Ishikawa (cell line): ENCODE measurements around the gene MRPL37.

Source experiments
- CEBPB ChIP-seq: IDR thresholded peaks from 2 replicates; pipeline ENCODE4 v1.6.1; 2012
- CREB1 ChIP-seq: IDR thresholded peaks from 2 replicates; pipeline ENCODE4 v1.6.1; 2012; ENCODE audit warnings: low read depth
- EGR1 ChIP-seq: IDR thresholded peaks from 2 replicates; pipeline ENCODE4 v1.6.1; 2012
- EP300 ChIP-seq: IDR thresholded peaks from 2 replicates; pipeline ENCODE4 v1.6.1; 2012; ENCODE audit warnings: borderline replicate concordance
- FOXM1 ChIP-seq: IDR thresholded peaks from 2 replicates; pipeline ENCODE4 v1.6.1; 2012; ENCODE audit warnings: low read depth, borderline replicate concordance
- NFIC ChIP-seq: IDR thresholded peaks from 2 replicates; pipeline ENCODE4 v1.6.1; 2012
- RAD21 ChIP-seq: IDR thresholded peaks from 2 replicates; pipeline ENCODE4 v1.6.1; 2012; ENCODE audit warnings: low read depth
- REST ChIP-seq: IDR thresholded peaks from 2 replicates; pipeline ENCODE4 v1.6.1; 2012; ENCODE audit warnings: low read depth, mild to moderate bottlenecking
- TAF1 ChIP-seq: IDR thresholded peaks from 2 replicates; pipeline ENCODE4 v1.6.1; 2012; ENCODE audit warnings: low read depth, mild to moderate bottlenecking
- TCF12 ChIP-seq: IDR thresholded peaks from 2 replicates; pipeline ENCODE4 v1.6.1; 2012; ENCODE audit warnings: low read depth
- TEAD4 ChIP-seq: IDR thresholded peaks from 2 replicates; pipeline ENCODE4 v1.6.1; 2012
- YY1 ChIP-seq: IDR thresholded peaks from 2 replicates; pipeline ENCODE4 v1.6.1; 2012; ENCODE audit warnings: low read depth
- ZBTB7A ChIP-seq: IDR thresholded peaks from 2 replicates; pipeline ENCODE4 v1.6.1; 2012; ENCODE audit warnings: low read depth
- TF ChIP-seq, protein P1 (sequence below): IDR thresholded peaks from 2 replicates; pipeline ENCODE4 v1.6.1; 2012
- TF ChIP-seq, protein P2 (sequence below): IDR thresholded peaks from 2 replicates; pipeline ENCODE4 v1.6.1; 2012

The MRPL37 gene

GRCh38 chr1:54158071-54158470 is 41.9 kb upstream of the MRPL37 start:
- TF ChIP-seq REST, result no peak
- TF ChIP-seq TCF12, result peak; percentile 61; the same call in 1 of the 2 replicates
- peak; percentile 87 for TF ChIP-seq NFIC
- TF ChIP-seq, protein P1, sequence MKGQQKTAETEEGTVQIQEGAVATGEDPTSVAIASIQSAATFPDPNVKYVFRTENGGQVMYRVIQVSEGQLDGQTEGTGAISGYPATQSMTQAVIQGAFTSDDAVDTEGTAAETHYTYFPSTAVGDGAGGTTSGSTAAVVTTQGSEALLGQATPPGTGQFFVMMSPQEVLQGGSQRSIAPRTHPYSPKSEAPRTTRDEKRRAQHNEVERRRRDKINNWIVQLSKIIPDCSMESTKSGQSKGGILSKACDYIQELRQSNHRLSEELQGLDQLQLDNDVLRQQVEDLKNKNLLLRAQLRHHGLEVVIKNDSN, result no peak
- peak; percentile 74 for TF ChIP-seq YY1
- no peak for TF ChIP-seq TAF1
- TF ChIP-seq RAD21, result no peak
- no peak for TF ChIP-seq CEBPB
- TF ChIP-seq EP300, result peak; percentile 63; the same call in 1 of the 2 replicates
- TF ChIP-seq ZBTB7A, result peak; percentile 64; the same call in 1 of the 2 replicates
- TF ChIP-seq FOXM1, result no peak
- TF ChIP-seq, protein P2, sequence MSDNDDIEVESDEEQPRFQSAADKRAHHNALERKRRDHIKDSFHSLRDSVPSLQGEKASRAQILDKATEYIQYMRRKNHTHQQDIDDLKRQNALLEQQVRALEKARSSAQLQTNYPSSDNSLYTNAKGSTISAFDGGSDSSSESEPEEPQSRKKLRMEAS, result no peak; the same call in 1 of the 2 replicates
- TF ChIP-seq CREB1, result no peak
- TF ChIP-seq EGR1, result no peak
- 0 out of 2 replicates have a peak, but pooled peaks have one; percentile 24 for TF ChIP-seq TEAD4

GRCh38 chr1:54159733-54160316 is 40.1 kb upstream of the MRPL37 start:
- TF ChIP-seq ZBTB7A, result no peak
- no peak for TF ChIP-seq YY1
- TF ChIP-seq CREB1, result no peak
- no peak for TF ChIP-seq EP300
- TF ChIP-seq TCF12, result no peak
- no peak for TF ChIP-seq RAD21
- TF ChIP-seq TEAD4, result no peak
- TF ChIP-seq FOXM1, result no peak
- no peak for TF ChIP-seq TAF1
- TF ChIP-seq, protein P2, result no peak
- TF ChIP-seq CEBPB, result no peak
- TF ChIP-seq, protein P1, result no peak
- no peak for TF ChIP-seq NFIC
- TF ChIP-seq EGR1, result no peak
- TF ChIP-seq REST, result no peak

DNA sequence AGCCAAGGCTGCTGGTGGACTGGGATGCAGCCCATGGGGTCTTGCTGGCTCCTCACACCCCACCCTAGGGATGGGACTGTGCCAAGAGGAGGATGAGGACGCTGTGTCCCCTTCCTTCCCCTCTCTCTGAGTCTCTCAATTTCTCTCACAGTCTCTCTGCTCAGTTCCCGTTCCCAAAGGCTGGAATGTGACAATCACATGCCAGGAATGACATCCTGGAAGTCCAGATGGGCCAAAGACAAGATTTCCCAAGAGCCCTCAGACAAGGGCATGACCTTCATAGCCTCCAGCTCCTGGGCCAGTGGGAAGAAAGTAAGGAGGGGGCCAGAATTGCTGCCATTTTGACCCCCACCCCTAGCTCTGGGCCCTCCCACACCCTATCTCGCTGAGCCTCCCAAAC is 39.6 kb upstream of the MRPL37 start:
- no peak for TF ChIP-seq TCF12
- 0 out of 2 replicates have a peak, but pooled peaks have one; percentile 18 for TF ChIP-seq TEAD4

DNA sequence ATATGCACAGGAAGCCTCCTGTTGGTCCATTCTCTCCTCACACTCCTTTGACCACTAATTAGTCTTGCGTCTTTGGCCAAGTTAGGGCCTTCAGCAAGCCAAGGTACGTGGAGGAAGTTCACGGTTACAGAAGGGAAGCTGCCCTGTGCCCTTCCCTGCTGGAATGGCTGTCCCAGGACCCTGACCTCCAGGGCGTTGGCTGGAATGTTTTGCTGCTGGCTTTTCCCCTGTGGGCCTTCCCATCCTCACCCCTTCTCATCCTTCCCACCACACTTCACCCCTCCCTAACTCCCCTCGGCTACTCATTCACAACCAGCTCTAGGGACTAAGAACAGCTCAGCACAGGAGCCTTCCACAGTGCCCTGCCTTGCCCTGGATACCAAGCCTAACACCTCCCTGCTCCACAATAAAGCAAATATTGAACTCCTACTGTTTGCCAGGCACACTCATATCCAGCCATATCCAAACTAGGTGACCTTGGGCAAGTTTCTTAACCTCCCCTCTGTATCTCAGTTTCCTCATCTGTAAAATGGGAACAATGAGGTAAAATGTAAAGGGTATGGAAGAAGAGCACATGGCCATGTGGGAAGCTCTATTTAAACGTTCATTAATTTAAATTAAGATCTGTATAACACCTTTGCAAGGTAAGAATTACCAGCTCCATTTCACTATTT is 38.3 kb upstream of the MRPL37 start:
- TF ChIP-seq, protein P2, result no peak
- TF ChIP-seq YY1 (no peak), CREB1 (no peak), NFIC (no peak)

DNA sequence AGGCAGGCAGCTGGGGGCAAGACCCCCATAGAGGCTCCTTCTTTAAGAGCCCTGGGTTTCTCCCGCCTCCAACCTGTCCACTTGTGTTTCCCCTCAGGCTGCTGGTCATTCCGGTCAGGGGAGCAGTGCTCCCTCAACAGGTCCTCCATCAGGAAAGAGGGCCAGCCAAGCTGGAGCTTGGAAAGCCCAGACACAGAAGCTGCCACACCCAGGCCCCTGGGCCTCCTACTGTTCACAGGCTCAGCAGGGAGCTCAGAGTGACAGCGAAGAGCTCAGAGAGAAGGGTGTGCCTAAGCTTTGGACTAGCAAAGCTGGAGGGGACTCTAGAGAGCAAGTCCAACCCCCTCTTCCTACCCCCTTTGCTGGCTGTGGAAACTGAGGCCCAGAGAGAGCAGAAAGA is 36.9 kb upstream of the MRPL37 start:
- 0 out of 2 replicates have a peak, but pooled peaks have one; percentile 11 for TF ChIP-seq NFIC
- no peak for TF ChIP-seq CREB1
- TF ChIP-seq FOXM1, result no peak

GRCh38 chr1:54163573-54163972 is 36.4 kb upstream of the MRPL37 start:
- no peak for TF ChIP-seq RAD21
- no peak for TF ChIP-seq NFIC
- TF ChIP-seq ZBTB7A, result no peak
- TF ChIP-seq TAF1, result no peak
- TF ChIP-seq YY1, result no peak
- TF ChIP-seq, protein P2, result no peak
- TF ChIP-seq EP300, result no peak
- no peak for TF ChIP-seq TEAD4
- no peak for TF ChIP-seq EGR1
- TF ChIP-seq REST, result no peak
- TF ChIP-seq CEBPB, result no peak
- TF ChIP-seq, protein P1, result no peak
